HG03060 (cell line): ENCODE data around the gene CHRNB2.
A peak's percentile ranks its signal among the peaks of the same experiment; 100 is the strongest.

Source experiments
- ATAC-seq: cut with Tn5 transposase; IDR thresholded peaks from one replicate; pipeline ENCODE4 v1.9.1; 2021; ENCODE audit warnings: low read depth, moderate number of reproducible peaks; ENCODE audit not compliant: unreplicated experiment

CHRNB2 gene

GRCh38 chr1:154607609-154608396, 40.2 kb downstream of the CHRNB2 start, which contains the start of gene ADAR:
TSS of gene ADAR (minus strand) at chr1:154608186. CDS start at chr1:154608006, 180 bp downstream.
- peak; percentile 63 for ATAC-seq

- no peak for ATAC-seq
Observed at GRCh38 chr1:154608397-154609270, 41.1 kb downstream of the CHRNB2 start.

- no peak for ATAC-seq
Observed at GRCh38 chr1:154609398-154610380, 42.1 kb downstream of the CHRNB2 start.

GRCh38 chr1:154611150-154611862, 43.7 kb downstream of the CHRNB2 start:
- ATAC-seq: no peak

- no peak for ATAC-seq
Observed at GRCh38 chr1:154614247-154614646, 46.7 kb downstream of the CHRNB2 start.

GRCh38 chr1:154614901-154615300, 47.3 kb downstream of the CHRNB2 start:
- no peak for ATAC-seq

GRCh38 chr1:154615411-154615810, 47.8 kb downstream of the CHRNB2 start:
- ATAC-seq: no peak

GRCh38 chr1:154616659-154617345, 49.2 kb downstream of the CHRNB2 start:
- ATAC-seq: no peak

- ATAC-seq: no peak
Observed at GRCh38 chr1:154619181-154619948, 51.8 kb downstream of the CHRNB2 start.

GRCh38 chr1:154620751-154621150, 53.2 kb downstream of the CHRNB2 start:
- ATAC-seq: no peak

- no peak for ATAC-seq
Observed at GRCh38 chr1:154621875-154622274, 54.3 kb downstream of the CHRNB2 start.

GRCh38 chr1:154622503-154623039, 55.0 kb downstream of the CHRNB2 start:
- no peak for ATAC-seq

GRCh38 chr1:154623358-154623757, 55.8 kb downstream of the CHRNB2 start:
- no peak for ATAC-seq

- ATAC-seq: no peak
Observed at GRCh38 chr1:154624746-154625643, 57.4 kb downstream of the CHRNB2 start.

- ATAC-seq: no peak
Observed at GRCh38 chr1:154626456-154627256, 59.1 kb downstream of the CHRNB2 start.
